PFSK-1 (cell line): ENCODE measurements around the gene SRGAP3.

Source experiments
- FOXP2 ChIP-seq: optimal IDR thresholded peaks from 2 replicates; pipeline ENCODE3; 2011; ENCODE audit warnings: borderline replicate concordance, control low read depth, inconsistent platforms; ENCODE audit not compliant: insufficient read depth; ENCODE audit errors: extremely low read length, extremely low read depth
- POLR2AphosphoS5 ChIP-seq: IDR thresholded peaks from 2 replicates; pipeline ENCODE4 v1.6.1; 2012; ENCODE audit warnings: low read depth, mild to moderate bottlenecking, control low read depth, low read length, moderate library complexity
- SIN3A ChIP-seq: IDR thresholded peaks from 2 replicates; pipeline ENCODE4 v1.6.1; 2012; ENCODE audit warnings: mild to moderate bottlenecking, low read length, moderate library complexity, borderline replicate concordance; ENCODE audit not compliant: insufficient read depth
- TAF1 ChIP-seq: IDR thresholded peaks from 2 replicates; pipeline ENCODE4 v1.6.1; 2012; ENCODE audit warnings: low read length, control low read depth, borderline replicate concordance; ENCODE audit not compliant: insufficient read depth
- TF ChIP-seq, protein P1 (sequence below), 2 experiments: IDR thresholded peaks; 2 replicates each; pipeline versions ENCODE4 v1.6.1 to v1.8.0; 2011 to 2012; ENCODE audit warnings: low read depth in 2 of 2, low read length in 2 of 2, control low read depth in 1 of 2, inconsistent platforms in 1 of 2, mild to moderate bottlenecking in 1 of 2, moderate library complexity in 1 of 2; ENCODE audit not compliant: insufficient read depth in 1 of 2

Gene SRGAP3

GRCh38 chr3:9007213-9007612 lies 242.2 kb downstream of the SRGAP3 start:
- TF ChIP-seq SIN3A = no peak
- TF ChIP-seq TAF1 = no peak
- TF ChIP-seq FOXP2 = no peak
- TF ChIP-seq, protein P1, sequence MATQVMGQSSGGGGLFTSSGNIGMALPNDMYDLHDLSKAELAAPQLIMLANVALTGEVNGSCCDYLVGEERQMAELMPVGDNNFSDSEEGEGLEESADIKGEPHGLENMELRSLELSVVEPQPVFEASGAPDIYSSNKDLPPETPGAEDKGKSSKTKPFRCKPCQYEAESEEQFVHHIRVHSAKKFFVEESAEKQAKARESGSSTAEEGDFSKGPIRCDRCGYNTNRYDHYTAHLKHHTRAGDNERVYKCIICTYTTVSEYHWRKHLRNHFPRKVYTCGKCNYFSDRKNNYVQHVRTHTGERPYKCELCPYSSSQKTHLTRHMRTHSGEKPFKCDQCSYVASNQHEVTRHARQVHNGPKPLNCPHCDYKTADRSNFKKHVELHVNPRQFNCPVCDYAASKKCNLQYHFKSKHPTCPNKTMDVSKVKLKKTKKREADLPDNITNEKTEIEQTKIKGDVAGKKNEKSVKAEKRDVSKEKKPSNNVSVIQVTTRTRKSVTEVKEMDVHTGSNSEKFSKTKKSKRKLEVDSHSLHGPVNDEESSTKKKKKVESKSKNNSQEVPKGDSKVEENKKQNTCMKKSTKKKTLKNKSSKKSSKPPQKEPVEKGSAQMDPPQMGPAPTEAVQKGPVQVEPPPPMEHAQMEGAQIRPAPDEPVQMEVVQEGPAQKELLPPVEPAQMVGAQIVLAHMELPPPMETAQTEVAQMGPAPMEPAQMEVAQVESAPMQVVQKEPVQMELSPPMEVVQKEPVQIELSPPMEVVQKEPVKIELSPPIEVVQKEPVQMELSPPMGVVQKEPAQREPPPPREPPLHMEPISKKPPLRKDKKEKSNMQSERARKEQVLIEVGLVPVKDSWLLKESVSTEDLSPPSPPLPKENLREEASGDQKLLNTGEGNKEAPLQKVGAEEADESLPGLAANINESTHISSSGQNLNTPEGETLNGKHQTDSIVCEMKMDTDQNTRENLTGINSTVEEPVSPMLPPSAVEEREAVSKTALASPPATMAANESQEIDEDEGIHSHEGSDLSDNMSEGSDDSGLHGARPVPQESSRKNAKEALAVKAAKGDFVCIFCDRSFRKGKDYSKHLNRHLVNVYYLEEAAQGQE (IDR thresholded peaks at IDR 0.05; ENCODE audit: insufficient read depth in 1 of 2, low read depth in 2 of 2, low read length in 2 of 2) = no peak
- TF ChIP-seq POLR2AphosphoS5 = no peak

- TF ChIP-seq POLR2AphosphoS5 (no peak), FOXP2 (no peak), SIN3A (no peak), TAF1 (no peak)
- TF ChIP-seq, protein P1 (IDR thresholded peaks at IDR 0.05; ENCODE audit: insufficient read depth in 1 of 2, low read depth in 2 of 2, low read length in 2 of 2) = no peak
These were observed 249.4 kb downstream of the SRGAP3 start for GRCh38 chr3:9000041-9000440.

DNA sequence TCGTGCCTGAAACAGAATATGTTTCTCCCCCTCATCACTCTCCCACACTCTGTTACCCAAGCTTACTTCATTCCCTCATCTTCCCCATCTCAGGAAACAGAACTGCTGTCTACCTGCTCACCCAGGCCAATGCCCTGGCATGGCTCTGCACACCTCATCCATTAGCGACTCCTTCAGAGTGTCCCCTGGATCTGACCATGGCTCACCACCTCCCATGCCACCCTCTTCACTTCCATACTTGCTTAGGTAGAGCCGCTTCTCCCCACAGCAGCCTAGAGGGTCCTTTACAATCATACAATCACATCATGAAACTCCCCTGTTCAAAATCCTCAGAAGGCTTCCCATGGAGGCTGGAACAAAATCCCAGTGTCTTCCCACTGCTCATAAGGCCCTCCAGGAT lies 252.3 kb downstream of the SRGAP3 start:
- TF ChIP-seq TAF1 = no peak

GRCh38 chr3:8996681-8997121 lies 252.7 kb downstream of the SRGAP3 start:
- TF ChIP-seq FOXP2 = no peak
- TF ChIP-seq TAF1 = no peak
- no peak for TF ChIP-seq POLR2AphosphoS5
- TF ChIP-seq, protein P1 (IDR thresholded peaks at IDR 0.05; ENCODE audit: insufficient read depth in 1 of 2, low read depth in 2 of 2, low read length in 2 of 2) = peak in 1 of 2 experiments; percentile 78; a peak in 1 of 4 replicates
- TF ChIP-seq SIN3A = no peak

DNA sequence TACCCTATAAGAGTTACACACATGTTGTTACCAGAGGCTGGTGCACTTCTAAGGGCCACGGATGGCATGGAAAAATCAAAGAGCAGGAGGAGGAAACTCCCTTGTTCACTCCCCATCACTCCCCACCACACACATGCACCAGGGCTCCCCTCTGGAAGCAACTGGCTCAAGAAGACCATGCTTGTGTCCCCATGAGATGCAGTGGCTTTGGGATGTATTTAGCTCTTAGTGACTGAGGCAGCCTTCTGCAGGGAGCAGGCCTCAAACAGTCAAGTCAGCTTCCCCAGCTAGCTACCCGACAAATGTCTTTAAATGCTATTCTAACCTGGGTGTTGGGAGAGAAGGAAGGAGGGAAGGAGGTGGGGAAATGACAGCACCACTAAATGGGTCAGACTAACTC lies 253.2 kb downstream of the SRGAP3 start:
- TF ChIP-seq POLR2AphosphoS5 (no peak), SIN3A (no peak), TAF1 (no peak), FOXP2 (no peak)
- TF ChIP-seq, protein P1 (IDR thresholded peaks at IDR 0.05; ENCODE audit: insufficient read depth in 1 of 2, low read depth in 2 of 2, low read length in 2 of 2) = no peak

- no peak for TF ChIP-seq TAF1
- TF ChIP-seq, protein P1 (IDR thresholded peaks at IDR 0.05; ENCODE audit: insufficient read depth in 1 of 2, low read depth in 2 of 2, low read length in 2 of 2) = no peak
These were observed 255.2 kb downstream of the SRGAP3 start for GRCh38 chr3:8994226-8994625.
